K562 (cell line): ENCODE data around the gene ZBTB2. TPM values are rescaled to one million over a fixed set of nuclear protein-coding genes. Genes with fewer than 3 reads are reported as not detected.

Experiments
- ARID2 ChIP-seq: fragments of 450-650 bp; IDR thresholded peaks from 2 replicates; pipeline ENCODE4 v1.6.1; 2017; ENCODE audit warnings: antibody characterized with exemption, mild to moderate bottlenecking
- ATF7 ChIP-seq: fragments of 450-650 bp; IDR thresholded peaks from 2 replicates; pipeline ENCODE4 v1.7.1; 2014; ENCODE audit warnings: mild to moderate bottlenecking, moderate library complexity
- BMI1 ChIP-seq: fragments of 150-350 bp; IDR thresholded peaks from 2 replicates; pipeline ENCODE4 v1.6.1; 2014; ENCODE audit warnings: low read length
- CBX1 ChIP-seq: sonication (generic); IDR thresholded peaks from 2 replicates; pipeline ENCODE4 v1.6.1; 2016; ENCODE audit warnings: antibody characterized with exemption, low read depth, mild to moderate bottlenecking
- EWSR1 ChIP-seq: fragments of 450-650 bp; IDR thresholded peaks from 2 replicates; pipeline ENCODE4 v1.6.1; 2018; ENCODE audit warnings: borderline replicate concordance, mild to moderate bottlenecking, low read depth, moderate library complexity; ENCODE audit not compliant: partially characterized antibody
- NELFE ChIP-seq: IDR thresholded peaks from 2 replicates; pipeline ENCODE4 v1.6.1; 2011; ENCODE audit warnings: mild to moderate bottlenecking; ENCODE audit not compliant: insufficient read depth, insufficient read length
- NR3C1 ChIP-seq: sonication (generic); formaldehyde crosslinking; IDR thresholded peaks from 2 replicates; pipeline ENCODE4 v1.8.1; 2022; ENCODE audit warnings: missing genetic modification reagents
- POLR2A ChIP-seq: fragments of 450-650 bp; conservative IDR thresholded peaks from 2 replicates; pipeline ENCODE4 v1.6.1; 2016
- SMC3 ChIP-seq: conservative IDR thresholded peaks from 2 replicates; pipeline ENCODE4 v1.6.1; 2011; ENCODE audit warnings: low read depth, low read length, improper control_type of control experiment; ENCODE audit not compliant: insufficient read depth
- TEAD4 ChIP-seq, 2 experiments: sonication (generic) in 1 of 2; formaldehyde crosslinking in 1 of 2; IDR thresholded peaks; 2 replicates each; pipeline versions ENCODE4 v1.6.1 to v1.8.0; 2012 to 2022; ENCODE audit warnings: borderline replicate concordance in 1 of 2, inconsistent platforms in 1 of 2, low read length in 1 of 2, mild to moderate bottlenecking in 1 of 2, missing genetic modification reagents in 1 of 2
- TRIM24 ChIP-seq, 2 experiments: fragments of 450-650 bp; IDR thresholded peaks; 2 replicates each; pipeline ENCODE4 v1.6.1; 2016
- XRCC3 ChIP-seq: fragments of 450-650 bp; IDR thresholded peaks from 2 replicates; pipeline ENCODE4 v1.6.1; 2017; ENCODE audit warnings: mild to moderate bottlenecking, moderate library complexity
- ZNF561 ChIP-seq: fragments of 450-650 bp; formaldehyde crosslinking; conservative IDR thresholded peaks from 2 replicates; pipeline ENCODE4 v1.4.0; 2020; ENCODE audit warnings: mild to moderate bottlenecking, moderate library complexity
- ZNF780A ChIP-seq: fragments of 250-450 bp; sonication (Bioruptor Pico); IDR thresholded peaks from 2 replicates; pipeline ENCODE4 v1.5.0; 2021; ENCODE audit warnings: mild to moderate bottlenecking
- ZSCAN29 ChIP-seq: fragments of 450-650 bp; IDR thresholded peaks from 2 replicates; pipeline ENCODE4 v1.6.1; 2017
- ZSCAN32 ChIP-seq: fragments of 450-650 bp; formaldehyde crosslinking; IDR thresholded peaks from 2 replicates; pipeline ENCODE4 v1.4.0; 2020; ENCODE audit warnings: mild to moderate bottlenecking, moderate library complexity
- polyA plus RNA-seq, 8 experiments: library from polyadenylated mRNA; depleted of rRNA in 4 of 8; stranded (reverse) in 5 of 8; unstranded in 3 of 8; fragments of >200 nt; fragmentation: Nextera tagmentation in 2 of 8; fragmentation: Illumina TruSeq in 1 of 8; extraction: Ambion mirVana in 2 of 8; extraction: Trizol in 1 of 8; gene quantifications; 2 replicates each; pipeline versions ENCODE4 v1.2.1 to v1.2.3, GENCODE V29; 2011 to 2014; ENCODE audit warnings: inconsistent platforms in 1 of 8, missing spikeins in 1 of 8
- total RNA-seq, 7 experiments: library from RNA; depleted of rRNA in 6 of 7; stranded (reverse); fragments of >200 nt in 6 of 7; fragmentation: Illumina TruSeq in 2 of 7; extraction: Trizol in 2 of 7; gene quantifications; 2 replicates each; pipeline versions ENCODE4 v1.2.1 to v1.2.3, GENCODE V29; 2011 to 2021; ENCODE audit warnings: low replicate concordance in 1 of 7
- TF ChIP-seq, protein P1 (sequence below): sonication (generic); formaldehyde crosslinking; IDR thresholded peaks from 2 replicates; pipeline ENCODE4 v1.8.1; 2023; ENCODE audit warnings: mild to moderate bottlenecking, missing genetic modification reagents
- TF ChIP-seq, protein P2 (sequence below): fragments of 450-650 bp; formaldehyde crosslinking; IDR thresholded peaks from 2 replicates; pipeline ENCODE4 v1.4.0; 2022; ENCODE audit warnings: missing genetic modification characterization
- TF ChIP-seq, protein P3 (sequence below): fragments of 450-650 bp; formaldehyde crosslinking; IDR thresholded peaks from 2 replicates; pipeline ENCODE4 v1.4.0; 2020; ENCODE audit warnings: mild to moderate bottlenecking, moderate library complexity
- TF ChIP-seq, protein P4 (sequence below): sonication (generic); formaldehyde crosslinking; IDR thresholded peaks from 2 replicates; pipeline ENCODE4 v1.8.0; 2023; ENCODE audit warnings: mild to moderate bottlenecking, missing genetic modification reagents

The ZBTB2 gene
- total and polyA plus RNA-seq, 9 of the 15 experiments (the other 6 are each of a cell fraction or from before 2014, with no cell fraction given), result 5.1 to 26.2 (median 16.4) TPM

DNA sequence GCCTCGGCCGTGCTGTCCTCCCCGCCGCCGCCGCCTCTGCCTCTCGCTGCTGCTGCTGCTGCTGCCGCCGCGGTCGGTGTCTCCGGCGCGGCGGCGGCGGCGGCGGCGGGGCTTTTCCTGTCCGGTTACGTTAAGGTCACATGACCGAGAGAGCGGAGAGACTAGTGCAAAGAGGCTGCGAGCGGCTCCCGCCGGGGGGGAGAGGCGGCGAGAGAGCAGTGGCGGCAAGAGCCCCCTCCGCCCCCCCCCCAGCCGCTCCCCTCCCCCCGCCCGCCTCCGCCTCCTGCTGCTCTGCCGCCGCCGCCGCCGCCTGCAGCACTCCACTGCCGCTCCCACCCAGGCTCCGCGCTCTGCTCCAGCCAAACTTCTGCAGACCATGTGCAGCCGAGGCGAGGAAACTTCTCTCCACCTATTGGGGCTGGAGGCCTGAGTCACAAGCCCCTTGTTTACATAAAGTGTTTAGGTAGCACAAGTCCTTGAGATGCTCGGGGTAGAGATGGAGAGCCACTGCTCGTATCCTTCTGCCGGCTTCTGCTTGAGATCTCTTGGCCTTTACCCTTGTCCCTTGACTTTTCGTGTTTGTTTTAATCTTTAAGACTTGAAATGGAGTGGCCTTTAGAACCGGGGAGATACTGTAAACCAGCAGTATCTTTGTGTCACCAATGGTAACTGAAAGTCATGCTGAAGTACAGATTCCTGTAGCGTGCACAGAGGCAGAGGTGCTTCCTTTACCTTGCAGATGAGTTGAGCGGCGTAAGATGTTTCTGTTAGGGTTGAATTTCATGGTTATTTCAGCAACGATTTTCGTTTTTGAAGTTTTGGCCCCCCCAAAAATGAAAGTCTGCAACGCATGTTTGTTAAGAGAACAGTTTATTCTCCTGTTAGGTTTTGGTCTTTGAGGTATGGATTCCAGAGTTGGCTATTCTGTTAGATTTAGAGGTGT is at the start of gene ZBTB2 (continued):
- TF ChIP-seq, protein P1, sequence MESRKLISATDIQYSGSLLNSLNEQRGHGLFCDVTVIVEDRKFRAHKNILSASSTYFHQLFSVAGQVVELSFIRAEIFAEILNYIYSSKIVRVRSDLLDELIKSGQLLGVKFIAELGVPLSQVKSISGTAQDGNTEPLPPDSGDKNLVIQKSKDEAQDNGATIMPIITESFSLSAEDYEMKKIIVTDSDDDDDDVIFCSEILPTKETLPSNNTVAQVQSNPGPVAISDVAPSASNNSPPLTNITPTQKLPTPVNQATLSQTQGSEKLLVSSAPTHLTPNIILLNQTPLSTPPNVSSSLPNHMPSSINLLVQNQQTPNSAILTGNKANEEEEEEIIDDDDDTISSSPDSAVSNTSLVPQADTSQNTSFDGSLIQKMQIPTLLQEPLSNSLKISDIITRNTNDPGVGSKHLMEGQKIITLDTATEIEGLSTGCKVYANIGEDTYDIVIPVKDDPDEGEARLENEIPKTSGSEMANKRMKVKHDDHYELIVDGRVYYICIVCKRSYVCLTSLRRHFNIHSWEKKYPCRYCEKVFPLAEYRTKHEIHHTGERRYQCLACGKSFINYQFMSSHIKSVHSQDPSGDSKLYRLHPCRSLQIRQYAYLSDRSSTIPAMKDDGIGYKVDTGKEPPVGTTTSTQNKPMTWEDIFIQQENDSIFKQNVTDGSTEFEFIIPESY (CRISPR knock-in tag), result no peak
- TF ChIP-seq, protein P2, sequence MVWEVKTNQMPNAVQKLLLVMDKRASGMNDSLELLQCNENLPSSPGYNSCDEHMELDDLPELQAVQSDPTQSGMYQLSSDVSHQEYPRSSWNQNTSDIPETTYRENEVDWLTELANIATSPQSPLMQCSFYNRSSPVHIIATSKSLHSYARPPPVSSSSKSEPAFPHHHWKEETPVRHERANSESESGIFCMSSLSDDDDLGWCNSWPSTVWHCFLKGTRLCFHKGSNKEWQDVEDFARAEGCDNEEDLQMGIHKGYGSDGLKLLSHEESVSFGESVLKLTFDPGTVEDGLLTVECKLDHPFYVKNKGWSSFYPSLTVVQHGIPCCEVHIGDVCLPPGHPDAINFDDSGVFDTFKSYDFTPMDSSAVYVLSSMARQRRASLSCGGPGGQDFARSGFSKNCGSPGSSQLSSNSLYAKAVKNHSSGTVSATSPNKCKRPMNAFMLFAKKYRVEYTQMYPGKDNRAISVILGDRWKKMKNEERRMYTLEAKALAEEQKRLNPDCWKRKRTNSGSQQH (CRISPR knock-in tag), result no peak
- TF ChIP-seq TRIM24 (IDR thresholded peaks at IDR 0.05) (no peak; a peak in 1 of 4 replicates), POLR2A (no peak; the same call in 1 of the 2 replicates), NELFE (no peak), TEAD4 (IDR thresholded peaks at IDR 0.05; ENCODE audit: low read length) (peak; percentile 41; the same call in 1 of the 2 replicates), TEAD4 (CRISPR knock-in tag; IDR thresholded peaks at IDR 0.05; ENCODE audit: borderline replicate concordance) (no peak), XRCC3 (no peak), CBX1 (no peak), ZNF780A (CRISPR knock-in tag) (no peak), ARID2 (0 out of 2 replicates have a peak, but pooled peaks have one; percentile 17), EWSR1 (no peak), SMC3 (no peak), ATF7 (no peak; the same call in 1 of the 2 replicates), ZSCAN29 (no peak), BMI1 (no peak), NR3C1 (CRISPR knock-in tag) (no peak), ZSCAN32 (CRISPR knock-in tag) (no peak), ZNF561 (CRISPR knock-in tag) (no peak)
- TF ChIP-seq, protein P3, sequence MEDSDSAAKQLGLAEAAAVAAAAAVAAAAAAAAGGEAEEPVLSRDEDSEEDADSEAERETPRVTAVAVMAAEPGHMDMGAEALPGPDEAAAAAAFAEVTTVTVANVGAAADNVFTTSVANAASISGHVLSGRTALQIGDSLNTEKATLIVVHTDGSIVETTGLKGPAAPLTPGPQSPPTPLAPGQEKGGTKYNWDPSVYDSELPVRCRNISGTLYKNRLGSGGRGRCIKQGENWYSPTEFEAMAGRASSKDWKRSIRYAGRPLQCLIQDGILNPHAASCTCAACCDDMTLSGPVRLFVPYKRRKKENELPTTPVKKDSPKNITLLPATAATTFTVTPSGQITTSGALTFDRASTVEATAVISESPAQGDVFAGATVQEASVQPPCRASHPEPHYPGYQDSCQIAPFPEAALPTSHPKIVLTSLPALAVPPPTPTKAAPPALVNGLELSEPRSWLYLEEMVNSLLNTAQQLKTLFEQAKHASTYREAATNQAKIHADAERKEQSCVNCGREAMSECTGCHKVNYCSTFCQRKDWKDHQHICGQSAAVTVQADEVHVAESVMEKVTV (CRISPR knock-in tag), result no peak; the same call in 1 of the 2 replicates
- TF ChIP-seq, protein P4, sequence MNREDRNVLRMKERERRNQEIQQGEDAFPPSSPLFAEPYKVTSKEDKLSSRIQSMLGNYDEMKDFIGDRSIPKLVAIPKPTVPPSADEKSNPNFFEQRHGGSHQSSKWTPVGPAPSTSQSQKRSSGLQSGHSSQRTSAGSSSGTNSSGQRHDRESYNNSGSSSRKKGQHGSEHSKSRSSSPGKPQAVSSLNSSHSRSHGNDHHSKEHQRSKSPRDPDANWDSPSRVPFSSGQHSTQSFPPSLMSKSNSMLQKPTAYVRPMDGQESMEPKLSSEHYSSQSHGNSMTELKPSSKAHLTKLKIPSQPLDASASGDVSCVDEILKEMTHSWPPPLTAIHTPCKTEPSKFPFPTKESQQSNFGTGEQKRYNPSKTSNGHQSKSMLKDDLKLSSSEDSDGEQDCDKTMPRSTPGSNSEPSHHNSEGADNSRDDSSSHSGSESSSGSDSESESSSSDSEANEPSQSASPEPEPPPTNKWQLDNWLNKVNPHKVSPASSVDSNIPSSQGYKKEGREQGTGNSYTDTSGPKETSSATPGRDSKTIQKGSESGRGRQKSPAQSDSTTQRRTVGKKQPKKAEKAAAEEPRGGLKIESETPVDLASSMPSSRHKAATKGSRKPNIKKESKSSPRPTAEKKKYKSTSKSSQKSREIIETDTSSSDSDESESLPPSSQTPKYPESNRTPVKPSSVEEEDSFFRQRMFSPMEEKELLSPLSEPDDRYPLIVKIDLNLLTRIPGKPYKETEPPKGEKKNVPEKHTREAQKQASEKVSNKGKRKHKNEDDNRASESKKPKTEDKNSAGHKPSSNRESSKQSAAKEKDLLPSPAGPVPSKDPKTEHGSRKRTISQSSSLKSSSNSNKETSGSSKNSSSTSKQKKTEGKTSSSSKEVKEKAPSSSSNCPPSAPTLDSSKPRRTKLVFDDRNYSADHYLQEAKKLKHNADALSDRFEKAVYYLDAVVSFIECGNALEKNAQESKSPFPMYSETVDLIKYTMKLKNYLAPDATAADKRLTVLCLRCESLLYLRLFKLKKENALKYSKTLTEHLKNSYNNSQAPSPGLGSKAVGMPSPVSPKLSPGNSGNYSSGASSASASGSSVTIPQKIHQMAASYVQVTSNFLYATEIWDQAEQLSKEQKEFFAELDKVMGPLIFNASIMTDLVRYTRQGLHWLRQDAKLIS (CRISPR knock-in tag), result peak; percentile 38; the same call in 1 of the 2 replicates
